ENCODE measurements around the gene AFF2.
"Not testable (repeated sequence)": the region's sequence is repeated elsewhere in the genome, so short reads cannot be mapped to it uniquely, and the experiment has no call there.

The AFF2 gene

GRCh38 chrX:148856505-148856904 is 356.1 kb downstream of the AFF2 start:
- DNase-seq (ENCODE audit: low read depth), result no peak

- DNase-seq (ENCODE audit: low read depth), result no peak
Measured at GRCh38 chrX:148865277-148866210, 365.1 kb downstream of the AFF2 start.

- no peak for DNase-seq (ENCODE audit: low read depth)
Measured at GRCh38 chrX:148867596-148867995, 367.2 kb downstream of the AFF2 start.

- no peak for DNase-seq (ENCODE audit: low read depth)
Measured at GRCh38 chrX:148871422-148872160, 371.2 kb downstream of the AFF2 start.

GRCh38 chrX:148872161-148872535 is 371.7 kb downstream of the AFF2 start:
- no peak for DNase-seq (ENCODE audit: low read depth)

- DNase-seq (ENCODE audit: low read depth), result no peak
Measured at GRCh38 chrX:148872881-148873280, 372.5 kb downstream of the AFF2 start.

- no peak for DNase-seq (ENCODE audit: low read depth)
Measured at GRCh38 chrX:148874636-148875246, 374.3 kb downstream of the AFF2 start.

- no peak for DNase-seq (ENCODE audit: low read depth)
Measured at GRCh38 chrX:148878371-148878770, 378.0 kb downstream of the AFF2 start.

- no peak for DNase-seq (ENCODE audit: low read depth)
Measured at GRCh38 chrX:148885203-148885602, 384.8 kb downstream of the AFF2 start.

GRCh38 chrX:148893395-148893794 is 393.0 kb downstream of the AFF2 start:
- no peak for DNase-seq (ENCODE audit: low read depth)

- no peak for DNase-seq (ENCODE audit: low read depth)
Measured at GRCh38 chrX:148902581-148902980, 402.2 kb downstream of the AFF2 start.

GRCh38 chrX:148903176-148903575 is 402.8 kb downstream of the AFF2 start:
- no peak for DNase-seq (ENCODE audit: low read depth)

- no peak for DNase-seq (ENCODE audit: low read depth)
Measured at GRCh38 chrX:148904421-148905111, 404.1 kb downstream of the AFF2 start.

GRCh38 chrX:148905400-148905799 is 405.0 kb downstream of the AFF2 start:
- DNase-seq (ENCODE audit: low read depth), result no peak

- DNase-seq (ENCODE audit: low read depth), result not testable (repeated sequence)
Measured at GRCh38 chrX:148906628-148907027, 406.2 kb downstream of the AFF2 start.

GRCh38 chrX:148909758-148910157 is 409.3 kb downstream of the AFF2 start:
- no peak for DNase-seq (ENCODE audit: low read depth)

- no peak for DNase-seq (ENCODE audit: low read depth)
Measured at GRCh38 chrX:148913971-148914370, 413.6 kb downstream of the AFF2 start.

GRCh38 chrX:148914783-148915182 is 414.4 kb downstream of the AFF2 start:
- DNase-seq (ENCODE audit: low read depth), result no peak

GRCh38 chrX:148915474-148915873 is 415.1 kb downstream of the AFF2 start:
- DNase-seq (ENCODE audit: low read depth), result no peak

GRCh38 chrX:148917441-148917840 is 417.0 kb downstream of the AFF2 start:
- DNase-seq (ENCODE audit: low read depth), result no peak

GRCh38 chrX:148923631-148924030 is 423.2 kb downstream of the AFF2 start:
- no peak for DNase-seq (ENCODE audit: low read depth)

- no peak for DNase-seq (ENCODE audit: low read depth)
Measured at GRCh38 chrX:148926371-148926770, 426.0 kb downstream of the AFF2 start.

Data from stimulated activated CD8-positive, alpha-beta memory T cell treated with anti-CD3 and anti-CD28 coated beads, Interleukin-12 subunit alpha, Interleukin-12 subunit beta, amount 100 ng/mL, for 4 hours (primary cell).